Hypothalamus (tissue), 51 donors: ENCODE measurements around the gene UQCC5.

Source experiments
- DNase-seq, 51 donors: peaks; one replicate each; lab custom pipeline; 2025; lab: John Stamatoyannopoulos, UW

The UQCC5 gene

DNA sequence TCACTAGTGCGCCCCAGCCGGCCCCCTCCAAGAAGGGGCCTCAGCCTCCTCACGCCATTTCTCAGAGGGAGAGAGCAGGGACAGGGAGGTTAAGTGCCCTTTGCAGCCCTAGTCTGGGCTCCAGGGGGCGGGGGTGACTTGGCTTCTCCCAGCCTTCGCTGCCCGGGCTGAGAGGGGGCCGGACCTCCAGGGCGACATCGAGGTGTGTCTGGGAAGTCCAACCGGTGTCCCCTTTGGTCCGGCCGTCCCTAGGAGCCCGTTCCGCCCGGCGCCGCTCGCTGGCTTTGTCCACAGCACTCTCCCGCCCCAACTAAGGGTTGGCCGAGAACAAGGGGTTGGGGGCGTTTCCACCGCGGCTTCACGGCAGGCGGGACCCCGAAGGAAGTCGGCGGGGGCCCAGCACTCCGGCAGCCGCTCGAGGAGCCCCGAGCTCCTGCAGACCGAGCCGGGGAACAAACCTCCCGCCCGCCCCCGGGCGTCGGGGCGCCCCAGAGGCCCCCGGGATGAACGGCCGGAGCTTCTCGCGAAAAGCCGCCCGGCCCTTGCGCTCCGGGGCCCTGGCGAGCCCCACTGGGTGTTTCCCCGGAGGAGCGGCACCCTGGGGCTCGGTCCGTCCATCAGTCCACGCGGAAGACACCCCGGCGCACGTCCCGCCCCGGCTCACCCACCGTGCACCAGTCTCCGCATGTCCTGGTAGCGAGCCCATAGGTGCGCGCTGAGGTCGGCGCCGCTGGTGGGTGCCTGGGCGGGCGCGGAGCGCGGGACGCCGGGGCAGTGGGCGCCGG lies 3.4 kb upstream of the UQCC5 start:
- no peak for DNase-seq

- peak in 36 of 51 donors; percentile 8 to 80 (median 46) for DNase-seq
These were observed 2.7 kb upstream of the UQCC5 start, which contains the start of gene NT5DC2 for GRCh38 chr3:52533623-52534280. NT5DC2 (minus strand) TSS chr3:52533857; CDS start chr3:52533737, 120 bp downstream.

GRCh38 chr3:52534281-52535183 lies 1.9 kb upstream of the UQCC5 start:
- peak in 3 of 51 donors; percentile 33 to 41 (median 36) for DNase-seq

DNA sequence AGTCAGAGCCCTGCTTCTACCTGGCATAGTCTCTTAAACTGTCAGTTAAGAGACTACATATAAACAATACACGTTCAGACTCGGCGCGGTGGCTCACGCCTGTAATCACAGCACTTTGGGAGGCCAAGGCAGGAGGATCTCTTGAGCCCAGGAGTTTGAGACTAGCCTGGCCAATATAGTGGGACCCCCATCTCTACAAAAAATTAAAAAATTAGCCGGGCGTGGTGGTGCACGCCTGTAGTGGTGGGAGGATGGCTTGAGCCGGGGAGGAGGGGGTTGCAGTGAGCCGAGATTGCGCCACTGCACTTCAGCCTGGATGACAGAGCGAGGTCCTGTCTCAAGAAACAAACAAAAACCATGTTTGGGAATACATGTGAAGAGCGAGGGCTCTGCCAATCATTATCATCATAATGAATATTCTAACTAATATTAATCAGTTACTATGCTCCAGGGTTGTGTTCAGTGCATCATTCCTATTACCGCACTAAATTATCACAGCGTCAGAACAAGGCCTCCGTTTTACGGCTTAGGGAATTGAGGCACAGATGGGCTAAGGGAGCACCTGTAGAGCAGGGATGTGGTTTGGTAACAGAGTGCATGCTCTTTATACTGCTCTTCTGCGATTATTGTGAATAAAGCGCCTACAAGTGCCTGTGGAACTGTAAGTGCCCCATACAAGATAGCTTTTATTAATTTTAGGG lies 844 bp upstream of the UQCC5 start:
- DNase-seq: no peak

GRCh38 chr3:52536112-52536368 lies 365 bp upstream of the UQCC5 start:
- DNase-seq: no peak

- no peak for DNase-seq
These were observed 788 bp downstream of the UQCC5 start for GRCh38 chr3:52537165-52537620.

GRCh38 chr3:52537726-52538421 lies 1.5 kb downstream of the UQCC5 start:
- no peak for DNase-seq

DNA sequence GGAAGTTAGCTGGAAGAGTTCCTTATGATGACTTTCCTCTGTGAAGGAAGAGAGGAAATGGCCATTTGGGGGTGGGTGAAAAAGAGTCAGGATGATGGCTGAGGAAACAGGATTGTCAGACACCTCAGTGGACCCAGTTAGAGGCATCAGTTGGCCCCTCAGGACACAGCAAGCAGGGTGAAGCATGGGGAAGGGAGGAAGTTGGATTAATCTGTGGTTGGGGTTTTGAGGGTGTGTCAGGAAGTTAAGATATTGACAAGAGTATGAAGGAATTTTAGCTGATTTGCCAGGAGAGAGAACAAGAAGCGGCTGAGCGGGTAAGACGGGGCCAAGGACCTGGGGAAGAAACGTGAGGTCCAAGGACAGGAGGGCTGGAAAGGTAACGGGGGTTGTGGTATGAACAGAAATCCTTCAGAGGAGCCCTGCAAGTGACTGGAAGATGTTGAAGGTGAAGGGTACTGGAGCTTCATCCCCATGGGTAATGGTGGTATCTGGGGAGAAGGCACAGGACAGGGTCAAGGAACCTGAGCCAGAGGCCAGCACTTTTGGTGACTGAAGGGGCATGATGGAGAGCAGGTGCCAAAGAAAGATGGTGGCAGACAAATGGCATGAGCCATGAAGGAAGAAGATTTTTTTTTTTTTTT lies 2.7 kb downstream of the UQCC5 start:
- DNase-seq: no peak

DNA sequence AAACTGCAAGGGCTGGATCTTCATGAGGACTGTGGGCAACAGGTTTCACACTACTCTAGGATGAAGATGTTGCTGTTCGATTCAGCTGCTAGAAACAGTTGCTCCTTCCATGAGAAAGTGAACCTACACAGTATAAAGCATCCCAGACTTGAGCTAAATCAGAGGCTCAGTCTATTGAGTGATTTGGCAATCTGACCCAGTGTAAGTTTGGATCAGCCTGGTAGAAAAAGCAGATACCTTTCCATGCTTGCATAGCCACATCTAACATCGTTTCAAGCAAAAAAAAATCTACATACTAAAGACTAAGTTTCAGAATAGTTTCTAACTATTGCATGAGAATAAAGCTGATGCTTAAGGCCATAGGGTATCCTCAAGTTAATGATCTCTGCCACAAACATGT lies 4.6 kb downstream of the UQCC5 start:
- no peak for DNase-seq

- no peak for DNase-seq
These were observed 8.5 kb downstream of the UQCC5 start for GRCh38 chr3:52544937-52545336.

DNA sequence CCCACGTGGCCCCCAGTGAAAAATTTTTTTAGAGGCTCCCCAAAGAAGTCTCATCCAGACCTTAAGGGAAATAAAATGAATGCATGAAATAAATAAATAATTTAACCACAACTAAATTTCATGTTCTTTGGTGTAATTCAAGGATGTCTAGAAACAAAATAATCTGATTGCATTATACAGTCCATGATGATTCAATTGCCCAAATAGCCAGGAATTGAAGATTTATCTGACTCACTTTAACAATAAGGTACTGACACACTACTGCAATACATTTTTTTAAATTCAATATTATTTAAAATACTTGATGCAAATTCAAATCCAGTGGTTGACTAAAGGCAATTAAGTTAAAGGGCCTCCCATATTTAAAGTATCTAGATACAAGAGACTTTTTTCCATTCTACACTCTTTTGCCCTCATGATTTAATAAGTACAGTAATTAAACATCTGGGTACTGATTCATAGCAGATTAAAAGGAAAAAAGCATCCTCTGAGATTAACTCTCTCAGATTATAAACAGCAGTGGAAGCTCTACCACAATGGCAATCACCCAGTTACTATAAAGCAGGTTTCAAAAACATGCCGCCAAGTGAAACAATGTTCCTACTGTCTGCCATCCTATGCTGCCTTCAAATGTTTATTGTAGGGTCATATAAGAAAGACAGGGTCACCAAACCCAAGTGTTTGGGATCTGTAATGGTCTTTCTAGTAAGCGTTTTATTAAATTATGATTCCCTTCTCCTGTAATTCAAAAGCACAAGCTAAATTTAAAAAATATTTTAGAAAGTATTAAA lies 9.9 kb downstream of the UQCC5 start:
- DNase-seq: no peak

DNA sequence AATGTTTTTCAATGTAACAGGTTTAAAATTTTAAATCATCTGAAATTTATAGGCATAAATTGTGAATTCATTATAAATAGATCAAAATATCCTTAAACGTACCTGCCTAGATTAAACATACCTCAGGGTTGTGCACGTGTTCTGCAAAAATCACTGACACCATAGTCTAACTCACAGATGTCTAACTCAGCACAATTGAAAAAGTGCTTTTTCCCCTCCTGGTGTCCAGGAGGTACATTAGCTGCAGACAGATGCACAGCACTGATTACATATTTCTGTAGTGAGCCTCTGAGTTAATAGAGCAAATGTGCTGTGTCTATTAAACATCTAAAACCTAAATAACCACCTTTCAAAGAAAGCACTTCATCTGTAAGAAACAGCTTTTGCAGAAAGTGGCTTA lies 10.7 kb downstream of the UQCC5 start:
- DNase-seq: no peak

DNA sequence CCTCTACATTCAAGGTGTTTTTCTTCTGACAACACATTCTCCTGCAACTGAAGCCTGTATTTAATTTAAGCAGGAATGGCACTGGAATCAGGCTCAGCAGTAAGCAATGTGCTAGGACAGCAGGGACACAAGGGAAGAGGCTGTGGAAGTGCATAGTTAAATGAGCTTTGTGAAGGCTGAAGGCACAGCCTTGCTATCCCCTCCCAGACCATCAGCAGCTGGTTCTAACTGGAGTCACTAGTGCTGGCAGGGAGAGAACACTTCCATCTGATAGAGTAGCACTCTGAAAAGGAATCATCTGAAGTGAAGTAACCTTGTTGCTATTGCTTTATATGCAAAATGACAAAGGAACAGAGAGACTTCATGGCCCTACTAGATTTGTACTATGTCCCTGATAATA lies 14.7 kb downstream of the UQCC5 start:
- DNase-seq: no peak

DNA sequence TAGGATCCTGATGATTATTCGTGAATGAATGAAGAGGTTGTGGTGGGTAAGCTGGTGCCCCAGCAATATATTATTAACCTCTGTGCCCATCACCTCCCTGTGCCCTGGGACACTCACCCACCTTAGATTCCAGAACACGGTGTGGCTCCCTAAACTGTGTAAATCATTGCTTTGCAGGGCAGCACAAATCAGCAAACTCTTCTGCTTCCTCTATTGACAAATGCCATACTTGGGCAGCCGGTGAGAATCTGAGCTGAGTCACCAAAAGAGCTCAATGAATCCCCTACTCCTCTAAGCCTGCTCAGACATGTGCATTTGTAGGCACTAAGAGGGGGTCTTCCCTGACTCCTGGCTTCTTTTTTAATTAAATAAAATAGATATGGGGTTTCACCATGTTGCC lies 15.7 kb downstream of the UQCC5 start:
- DNase-seq: no peak

DNA sequence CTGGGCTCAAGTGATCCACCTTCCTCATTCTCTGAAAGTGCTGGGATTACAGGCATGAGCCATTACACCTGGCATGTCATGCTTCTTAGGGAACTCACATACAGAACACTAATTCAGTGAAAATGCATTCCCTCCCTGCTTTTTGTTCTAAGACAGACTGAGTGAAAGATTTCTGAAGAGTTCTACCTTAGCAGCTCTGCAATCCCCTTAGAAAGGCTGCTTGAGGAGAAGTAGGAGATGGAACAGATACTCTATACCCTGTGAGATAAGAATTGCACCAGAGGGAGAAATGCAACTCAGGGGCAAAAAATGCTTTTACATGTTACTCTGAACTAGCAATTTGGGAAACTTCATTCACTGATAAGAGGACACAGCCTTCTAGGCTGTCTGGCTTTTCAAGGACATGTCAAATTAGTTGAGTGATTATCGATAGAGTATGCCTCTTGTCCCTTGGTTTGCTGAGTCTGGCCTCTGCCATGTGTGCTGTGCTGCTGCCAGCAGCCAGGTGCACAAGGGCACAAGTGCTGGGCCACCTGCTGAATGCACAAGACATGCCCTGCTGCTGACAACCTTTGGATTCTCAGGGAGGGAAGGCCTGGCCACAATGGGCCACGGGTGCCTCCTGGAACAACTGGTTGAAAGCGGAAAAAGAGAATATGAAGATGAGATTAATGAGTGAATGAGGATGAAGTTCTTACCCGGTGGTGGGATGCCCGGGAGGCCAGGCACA lies 17.8 kb downstream of the UQCC5 start:
- DNase-seq: no peak

- no peak for DNase-seq
These were observed 18.7 kb downstream of the UQCC5 start for GRCh38 chr3:52555056-52555455.

GRCh38 chr3:52557011-52557960 lies 20.9 kb downstream of the UQCC5 start:
- peak in 3 of 51 donors; percentile 3 to 65 (median 8) for DNase-seq
